ENCODE data around the gene SREBF1. TPM values are rescaled to one million over a fixed set of nuclear protein-coding genes. Genes with fewer than 3 reads are reported as not detected.
A peak's percentile ranks its signal among the peaks of the same experiment; 100 is the strongest.

Gene SREBF1
- total RNA-seq, 4 donors from 2014 or later: 115 to 253 (median 191) TPM

DNA sequence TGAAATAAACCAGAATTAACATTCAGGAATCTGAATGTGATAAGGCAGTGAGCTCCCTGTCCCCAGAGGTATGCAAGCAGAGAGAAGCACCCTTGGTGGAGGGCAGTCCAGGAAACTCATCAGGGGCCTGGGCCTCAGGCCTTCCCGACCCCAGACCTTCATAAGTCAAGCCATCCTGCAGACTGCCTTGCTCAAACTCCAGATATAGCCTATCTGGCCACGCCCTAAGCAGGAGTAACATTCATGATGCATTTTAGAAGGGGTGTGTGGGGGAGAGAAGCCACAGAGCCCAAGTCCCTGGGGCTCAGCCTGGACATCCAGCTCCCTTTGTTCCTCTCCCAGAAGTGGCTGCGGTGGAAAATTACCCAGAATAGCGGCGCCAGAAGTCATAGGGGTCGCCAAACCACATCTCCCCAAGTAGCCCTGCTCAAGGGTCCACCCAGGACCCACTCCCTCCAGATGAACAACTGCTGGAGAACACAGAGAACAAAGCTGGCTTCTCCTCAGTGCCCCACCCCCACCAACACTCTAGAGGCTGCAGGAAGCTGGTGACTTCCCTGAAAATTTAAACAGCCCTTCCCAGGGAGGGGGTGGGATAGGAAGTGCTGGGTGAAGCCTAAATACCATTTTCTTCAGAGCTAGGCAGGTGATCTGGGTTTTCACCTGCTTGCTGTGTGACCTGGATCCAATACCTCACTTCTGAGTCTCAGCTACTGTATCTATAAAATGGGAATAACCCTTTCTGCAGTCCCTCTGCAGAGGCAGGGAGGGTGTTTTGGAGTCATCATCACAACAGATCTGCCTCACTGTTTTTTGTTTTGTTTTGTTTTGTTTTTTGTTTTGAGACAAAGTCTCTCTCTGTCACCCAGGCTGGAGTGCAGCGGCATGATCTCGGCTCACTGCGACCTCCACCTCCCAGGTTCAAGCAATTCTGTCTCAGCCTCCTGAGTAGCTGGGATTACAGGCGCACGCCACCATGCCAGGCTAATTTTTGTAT, 1.5 kb upstream of the SREBF1 start:
- no peak for TF ChIP-seq POLR2A (IDR thresholded peaks at IDR 0.05)
- TF ChIP-seq EP300 (IDR thresholded peaks at IDR 0.05): peak in 1 of 2 donors; percentile 73
- TF ChIP-seq, protein P1, sequence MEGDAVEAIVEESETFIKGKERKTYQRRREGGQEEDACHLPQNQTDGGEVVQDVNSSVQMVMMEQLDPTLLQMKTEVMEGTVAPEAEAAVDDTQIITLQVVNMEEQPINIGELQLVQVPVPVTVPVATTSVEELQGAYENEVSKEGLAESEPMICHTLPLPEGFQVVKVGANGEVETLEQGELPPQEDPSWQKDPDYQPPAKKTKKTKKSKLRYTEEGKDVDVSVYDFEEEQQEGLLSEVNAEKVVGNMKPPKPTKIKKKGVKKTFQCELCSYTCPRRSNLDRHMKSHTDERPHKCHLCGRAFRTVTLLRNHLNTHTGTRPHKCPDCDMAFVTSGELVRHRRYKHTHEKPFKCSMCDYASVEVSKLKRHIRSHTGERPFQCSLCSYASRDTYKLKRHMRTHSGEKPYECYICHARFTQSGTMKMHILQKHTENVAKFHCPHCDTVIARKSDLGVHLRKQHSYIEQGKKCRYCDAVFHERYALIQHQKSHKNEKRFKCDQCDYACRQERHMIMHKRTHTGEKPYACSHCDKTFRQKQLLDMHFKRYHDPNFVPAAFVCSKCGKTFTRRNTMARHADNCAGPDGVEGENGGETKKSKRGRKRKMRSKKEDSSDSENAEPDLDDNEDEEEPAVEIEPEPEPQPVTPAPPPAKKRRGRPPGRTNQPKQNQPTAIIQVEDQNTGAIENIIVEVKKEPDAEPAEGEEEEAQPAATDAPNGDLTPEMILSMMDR (IDR thresholded peaks at IDR 0.05): no peak
- H3K4me3 ChIP-seq: no peak overlapping the region
- H3K27ac ChIP-seq: peak overlapping the region; percentile 99 to 100 (median 100)
- peak; percentile 59 to 71 for DNase-seq (ENCODE audit: low spot score in 2 of 2)
- no peaks in the 10 kb centered on the region for H3K36me3 ChIP-seq
- WGBS, 2 donors: 45 to 48% methylated on average over 10 to 11 of the region's 11 CpGs
- H3K4me1 ChIP-seq: peaks cover 0 to 92% (median 66%) of the 10 kb centered on the region in 4 donors
- H3K27me3 ChIP-seq: no peaks in the 10 kb centered on the region
- H3K9me3 ChIP-seq: no peaks in the 10 kb centered on the region

DNA sequence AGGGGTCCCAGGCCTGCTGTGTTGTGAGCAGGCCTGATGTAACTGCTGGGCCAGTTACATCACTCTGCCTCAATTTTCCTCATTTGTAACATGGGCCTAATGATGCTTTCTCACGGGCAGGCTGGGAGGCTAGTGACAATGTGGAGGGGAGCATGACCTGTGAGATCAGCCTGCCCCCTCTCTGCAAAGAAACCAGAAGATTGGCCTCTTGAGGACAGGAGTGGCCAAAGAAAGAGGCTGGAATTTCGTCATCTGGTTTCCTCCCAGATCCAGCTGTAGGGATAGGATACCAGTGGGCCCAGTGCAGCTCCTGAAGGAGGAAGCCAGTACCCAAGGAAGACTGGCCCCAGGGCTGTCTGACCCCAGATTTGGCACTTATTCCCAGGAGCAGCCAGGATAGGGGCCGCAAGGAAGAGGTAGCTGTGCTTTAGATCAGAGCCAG, 615 bp upstream of the SREBF1 start:
- Histone ChIP-seq H3K4me1 (peaks cover 0 to 89% (median 66%) of the 10 kb centered on the region in 4 donors), H3K9me3 (no peaks in the 10 kb centered on the region), H3K4me3 (peak overlapping the region; percentile 93 to 99 (median 97)), H3K27ac (peak overlapping the region; percentile 99 to 100 (median 100)), H3K36me3 (no peaks in the 10 kb centered on the region), H3K27me3 (no peaks in the 10 kb centered on the region)
- 31 to 43% methylated on average over 3 of the region's 3 CpGs for WGBS, 2 donors
- TF ChIP-seq POLR2A (IDR thresholded peaks at IDR 0.05): peak in 1 of 2 donors; percentile 19
- peak in 1 of 2 donors; percentile 82 for TF ChIP-seq EP300 (IDR thresholded peaks at IDR 0.05)
- TF ChIP-seq, protein P1 (IDR thresholded peaks at IDR 0.05): no peak
- peak; percentile 67 to 77 for DNase-seq (ENCODE audit: low spot score in 2 of 2)

DNA sequence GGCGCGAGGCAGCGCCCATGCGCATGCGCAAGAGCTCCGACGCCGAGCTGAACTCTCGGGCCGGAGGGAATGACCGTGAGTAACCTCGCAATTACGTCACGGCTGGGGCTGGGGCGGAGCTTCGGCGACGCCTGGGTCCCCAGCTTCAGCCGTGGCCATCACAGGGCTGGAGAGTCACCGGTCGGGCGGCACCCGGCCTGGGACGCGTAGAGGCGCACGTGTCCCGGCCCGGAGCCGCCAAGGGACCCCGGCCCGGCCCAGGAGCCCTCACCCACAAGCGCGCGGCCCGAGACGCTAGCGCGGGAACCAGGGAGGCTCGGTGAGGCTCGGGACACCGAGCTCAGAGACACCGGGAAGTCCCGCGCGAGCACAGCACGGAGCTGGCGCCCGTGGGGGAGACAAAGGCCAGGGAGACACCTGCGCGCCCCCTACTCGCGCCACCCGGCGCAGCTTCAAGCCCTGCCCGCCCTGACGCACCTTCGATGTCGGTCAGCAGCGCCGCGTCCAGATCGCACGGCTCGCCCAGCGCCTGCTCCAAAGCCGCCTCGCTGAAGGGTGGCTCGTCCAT, 452 bp downstream of the SREBF1 start:
- no peaks in the 10 kb centered on the region for H3K27me3 ChIP-seq
- H3K36me3 ChIP-seq: peaks cover 0 to 2% (median 0%) of the 10 kb centered on the region in 3 donors
- WGBS, 2 donors: 0% methylated on average over 11 to 66 of the region's 69 CpGs
- peak overlapping the region; percentile 93 to 99 (median 97) for H3K4me3 ChIP-seq
- H3K27ac ChIP-seq: peak overlapping the region; percentile 99 to 100 (median 100)
- no peaks in the 10 kb centered on the region for H3K9me3 ChIP-seq
- TF ChIP-seq POLR2A (IDR thresholded peaks at IDR 0.05) (peak; percentile 97 to 100), EP300 (IDR thresholded peaks at IDR 0.05) (peak; percentile 99)
- TF ChIP-seq, protein P1 (IDR thresholded peaks at IDR 0.05): peak in 2 of 5 experiments; percentile 22 to 23
- DNase-seq (ENCODE audit: low spot score in 2 of 2): peak; percentile 95
- H3K4me1 ChIP-seq: peaks cover 0 to 89% (median 69%) of the 10 kb centered on the region in 4 donors

DNA sequence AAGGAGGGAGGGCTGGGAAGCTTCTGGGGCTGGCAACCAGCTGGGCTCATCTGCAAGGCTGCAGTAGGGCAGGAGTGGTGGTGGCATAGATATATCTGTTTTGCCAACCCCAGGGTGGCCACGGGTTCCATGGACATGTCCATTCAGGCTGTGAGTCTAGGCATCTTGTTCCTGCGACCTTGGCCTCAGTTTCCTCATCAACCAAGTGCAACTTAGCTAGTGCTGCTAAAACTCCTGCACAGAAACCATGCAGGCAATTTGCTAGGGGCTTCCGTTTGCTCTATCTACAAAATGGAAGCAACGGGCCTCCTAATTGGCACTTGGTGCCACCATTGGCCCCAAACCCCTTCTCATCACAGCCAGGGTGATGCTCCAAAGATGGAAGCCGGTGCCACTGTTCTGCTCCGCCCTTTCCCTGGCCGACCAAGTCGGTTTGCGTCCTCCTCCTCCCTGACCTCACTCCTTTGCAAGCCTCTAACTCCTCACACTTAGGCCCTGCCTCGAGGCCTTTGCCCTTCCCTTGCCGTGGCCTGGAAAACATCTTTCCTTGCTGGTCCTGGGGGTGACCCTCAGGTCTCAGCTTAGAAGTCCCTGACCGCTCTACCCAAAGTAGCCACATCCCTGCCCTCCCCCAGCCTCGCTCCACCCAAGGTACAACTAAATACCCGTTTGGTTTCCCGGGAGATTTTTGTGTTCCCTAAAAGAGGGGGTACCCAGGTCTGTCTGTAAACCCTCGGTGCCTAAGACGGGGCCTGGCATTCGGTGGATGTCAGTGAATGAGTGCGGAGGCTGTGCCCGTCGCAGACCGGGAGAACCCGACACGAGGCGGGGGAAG, 1.2 kb downstream of the SREBF1 start:
- Histone ChIP-seq H3K4me3 (peak overlapping the region; percentile 93 to 99 (median 97)), H3K36me3 (peaks cover 0 to 5% (median 0%) of the 10 kb centered on the region in 3 donors), H3K27me3 (no peaks in the 10 kb centered on the region), H3K27ac (peak overlapping the region; percentile 99 to 100 (median 100)), H3K4me1 (peaks cover 0 to 89% (median 66%) of the 10 kb centered on the region in 4 donors), H3K9me3 (no peaks in the 10 kb centered on the region)
- no peak for DNase-seq (ENCODE audit: low spot score in 2 of 2)
- 22 to 24% methylated on average over 25 of the region's 25 CpGs for WGBS, 2 donors
- no peak for TF ChIP-seq EP300 (IDR thresholded peaks at IDR 0.05)
- TF ChIP-seq, protein P1 (IDR thresholded peaks at IDR 0.05): no peak
- TF ChIP-seq POLR2A (IDR thresholded peaks at IDR 0.05): no peak

Measured in tibial nerve (tissue), 4 donors.